ENCODE measurements around the gene C4BPB. TPM values are rescaled to one million over a fixed set of nuclear protein-coding genes. Genes with fewer than 3 reads are reported as not detected.

The C4BPB gene
- total RNA-seq, 1 experiment from 2014 or later = not detected

DNA sequence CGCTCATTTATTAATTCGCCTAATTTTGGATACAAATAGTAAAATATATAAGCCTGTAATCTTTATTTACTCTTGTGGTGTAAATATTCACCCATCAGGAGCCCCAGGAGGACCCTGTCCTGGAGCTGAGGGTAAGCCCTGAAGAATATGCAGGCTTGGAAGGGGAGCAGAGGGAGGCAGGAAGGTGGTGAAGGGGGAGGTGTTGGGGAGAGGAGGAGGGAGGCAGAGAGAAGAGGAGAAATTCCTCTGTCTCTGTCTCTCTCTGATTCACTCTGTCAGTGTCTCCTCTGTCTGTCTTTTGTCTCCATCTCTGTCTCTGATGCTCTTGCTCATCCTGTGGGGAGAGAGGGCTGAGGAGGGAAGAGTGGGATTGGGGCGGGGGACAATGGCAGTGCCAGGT, 2.8 kb upstream of the C4BPB start:
- H3K36me3 ChIP-seq = no peaks in the 10 kb centered on the region
- no peak overlapping the region for H3K4me3 ChIP-seq
- DNase-seq = no peak
- no peaks in the 10 kb centered on the region for H3K9me3 ChIP-seq (replicated peaks)
- H3K27me3 ChIP-seq = 0 out of 2 replicates have a peak, but pooled peaks cover 8% of the 10 kb centered on the region
- 0 out of 2 replicates have a peak, but pooled peaks cover 5% of the 10 kb centered on the region for H3K4me1 ChIP-seq
- no peak overlapping the region for H3K27ac ChIP-seq

- H3K27ac ChIP-seq = no peak overlapping the region
- H3K36me3 ChIP-seq = no peaks in the 10 kb centered on the region
- H3K4me3 ChIP-seq = no peak overlapping the region
- H3K4me1 ChIP-seq = 0 out of 2 replicates have a peak, but pooled peaks cover 5% of the 10 kb centered on the region
- DNase-seq = no peak
- no peaks in the 10 kb centered on the region for H3K9me3 ChIP-seq (replicated peaks)
- H3K27me3 ChIP-seq = no peaks in the 10 kb centered on the region
Observed at GRCh38 chr1:207088161-207088560, 499 bp upstream of the C4BPB start.

DNA sequence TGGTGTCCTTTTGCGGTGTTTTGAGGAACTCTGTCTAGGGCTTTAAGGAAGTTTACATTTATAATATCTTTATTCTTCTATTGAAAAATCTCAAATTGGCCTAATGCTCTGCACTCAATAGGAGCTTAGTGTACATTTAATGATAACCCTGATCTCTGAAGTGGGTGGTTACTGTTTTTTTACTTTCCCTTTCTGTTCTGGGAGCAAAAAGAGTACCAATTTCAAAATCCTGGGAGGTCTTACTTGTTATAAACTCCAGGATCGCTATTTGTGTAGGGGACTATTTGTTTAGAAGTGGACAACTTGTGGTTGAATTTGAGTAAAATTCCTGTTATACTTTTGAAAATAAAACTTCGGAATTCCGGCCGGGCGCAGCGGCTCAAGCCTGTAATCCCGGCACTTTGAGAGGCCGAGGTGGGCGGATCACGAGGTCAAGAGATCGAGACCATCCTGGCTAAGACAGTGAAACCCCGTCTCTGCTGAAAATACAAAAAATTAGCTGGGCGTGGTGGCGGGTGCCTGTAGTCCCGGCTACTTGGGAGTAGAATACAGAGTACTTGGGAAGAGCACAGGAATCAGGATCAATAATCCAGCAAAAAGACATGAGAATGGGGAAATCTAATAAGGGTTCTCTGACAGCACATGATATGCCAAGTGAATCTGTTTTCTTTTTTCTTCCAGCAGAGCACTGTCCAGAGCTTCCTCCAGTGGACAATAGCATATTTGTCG, 1.1 kb downstream of the C4BPB start:
- H3K9me3 ChIP-seq (replicated peaks) = no peaks in the 10 kb centered on the region
- no peaks in the 10 kb centered on the region for H3K36me3 ChIP-seq
- no peak overlapping the region for H3K27ac ChIP-seq
- peaks cover 6% of the 10 kb centered on the region; the same call in 1 of the 2 replicates for H3K27me3 ChIP-seq
- 0 out of 2 replicates have a peak, but pooled peaks cover 5% of the 10 kb centered on the region for H3K4me1 ChIP-seq
- no peak for DNase-seq
- H3K4me3 ChIP-seq = no peak overlapping the region

GRCh38 chr1:207091200-207091908, 2.7 kb downstream of the C4BPB start:
- H3K36me3 ChIP-seq = no peaks in the 10 kb centered on the region
- DNase-seq = no peak

GRCh38 chr1:207093944-207094343, 5.3 kb downstream of the C4BPB start:
- Histone ChIP-seq H3K4me1 (no peaks in the 10 kb centered on the region), H3K27ac (no peak overlapping the region), H3K36me3 (no peaks in the 10 kb centered on the region), H3K4me3 (no peak overlapping the region), H3K9me3 (replicated peaks) (no peaks in the 10 kb centered on the region), H3K27me3 (peaks cover 8% of the 10 kb centered on the region; the same call in 1 of the 2 replicates)
- no peak for DNase-seq

More at GRCh38 chr1:207091200-207091908, 2.7 kb downstream of the C4BPB start:
- Histone ChIP-seq H3K4me1 (0 out of 2 replicates have a peak, but pooled peaks cover 5% of the 10 kb centered on the region), H3K9me3 (replicated peaks) (no peaks in the 10 kb centered on the region), H3K4me3 (no peak overlapping the region), H3K27me3 (peaks cover 8% of the 10 kb centered on the region; the same call in 1 of the 2 replicates), H3K27ac (no peak overlapping the region)

DNA sequence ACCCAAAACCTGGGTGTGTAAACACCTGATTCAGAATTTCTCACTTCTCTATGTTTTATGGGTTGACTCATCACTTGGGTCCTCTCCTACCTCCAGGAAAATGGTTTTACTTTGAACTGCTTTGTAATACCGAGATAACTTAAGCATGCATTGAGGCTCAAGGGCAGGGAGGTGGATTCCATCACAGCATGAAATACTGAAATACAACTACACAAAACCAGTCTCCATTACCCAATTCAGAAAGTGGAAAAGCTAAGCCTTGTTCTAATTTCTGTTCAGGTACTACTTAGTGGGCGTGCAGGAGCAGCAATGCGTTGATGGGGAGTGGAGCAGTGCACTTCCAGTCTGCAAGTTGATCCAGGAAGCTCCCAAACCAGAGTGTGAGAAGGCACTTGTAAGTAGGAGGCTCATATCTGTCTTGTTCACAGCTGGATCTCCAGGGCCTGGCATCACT, 9.2 kb downstream of the C4BPB start:
- Histone ChIP-seq H3K27ac (no peak overlapping the region), H3K36me3 (no peaks in the 10 kb centered on the region), H3K27me3 (peaks cover 12% of the 10 kb centered on the region), H3K4me3 (no peak overlapping the region), H3K4me1 (no peaks in the 10 kb centered on the region), H3K9me3 (replicated peaks) (no peaks in the 10 kb centered on the region)
- DNase-seq = no peak

DNA sequence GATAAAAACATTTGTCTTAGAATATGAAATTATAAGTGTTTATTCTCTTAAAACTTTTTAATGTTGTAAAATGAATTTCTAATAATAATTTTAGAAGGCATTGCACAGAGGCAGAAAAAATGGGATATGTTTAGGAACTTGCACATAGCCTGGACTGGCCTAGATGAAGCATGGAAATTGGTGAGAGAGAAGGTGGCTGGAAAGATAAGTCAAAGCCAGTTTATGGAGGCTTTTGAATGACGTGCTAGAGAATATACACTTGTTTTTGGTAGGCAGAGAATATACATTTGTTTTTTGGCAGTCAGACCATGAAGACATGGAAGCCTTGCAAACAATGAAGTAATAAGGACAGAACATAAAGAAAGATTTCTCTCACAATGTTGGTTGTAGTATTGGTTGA, 13.1 kb downstream of the C4BPB start:
- H3K27me3 ChIP-seq = peaks cover 13% of the 10 kb centered on the region
- no peak overlapping the region for H3K4me3 ChIP-seq
- no peak for DNase-seq
- no peaks in the 10 kb centered on the region for H3K36me3 ChIP-seq
- H3K4me1 ChIP-seq = no peaks in the 10 kb centered on the region
- H3K27ac ChIP-seq = no peak overlapping the region
- no peaks in the 10 kb centered on the region for H3K9me3 ChIP-seq (replicated peaks)

- peaks cover 13% of the 10 kb centered on the region for H3K27me3 ChIP-seq
- no peak overlapping the region for H3K4me3 ChIP-seq
- H3K27ac ChIP-seq = no peak overlapping the region
- H3K4me1 ChIP-seq = no peaks in the 10 kb centered on the region
- H3K36me3 ChIP-seq = no peaks in the 10 kb centered on the region
- DNase-seq = no peak
- H3K9me3 ChIP-seq (replicated peaks) = no peaks in the 10 kb centered on the region
Observed at GRCh38 chr1:207102146-207102545, 13.5 kb downstream of the C4BPB start.

- Histone ChIP-seq H3K27me3 (peaks cover 13% of the 10 kb centered on the region), H3K36me3 (no peaks in the 10 kb centered on the region), H3K27ac (no peak overlapping the region), H3K9me3 (replicated peaks) (no peaks in the 10 kb centered on the region), H3K4me3 (no peak overlapping the region), H3K4me1 (no peaks in the 10 kb centered on the region)
- no peak for DNase-seq
Observed at GRCh38 chr1:207102659-207103058, 14.0 kb downstream of the C4BPB start.

- Histone ChIP-seq H3K4me3 (no peak within 1 kb of the TSS), H3K27me3 (peaks cover 13% of the 10 kb centered on the region), H3K4me1 (no peaks in the 10 kb centered on the region), H3K36me3 (no peaks in the 10 kb centered on the region), H3K9me3 (replicated peaks) (no peaks in the 10 kb centered on the region), H3K27ac (no peak within 1 kb of the TSS)
- no peak for DNase-seq
Observed at GRCh38 chr1:207103892-207104373, 15.3 kb downstream of the C4BPB start, which contains the start of gene C4BPA. Gene C4BPA (plus strand): TSS chr1:207104233. CDS start chr1:207113026, 8,793 bp downstream.

DNA sequence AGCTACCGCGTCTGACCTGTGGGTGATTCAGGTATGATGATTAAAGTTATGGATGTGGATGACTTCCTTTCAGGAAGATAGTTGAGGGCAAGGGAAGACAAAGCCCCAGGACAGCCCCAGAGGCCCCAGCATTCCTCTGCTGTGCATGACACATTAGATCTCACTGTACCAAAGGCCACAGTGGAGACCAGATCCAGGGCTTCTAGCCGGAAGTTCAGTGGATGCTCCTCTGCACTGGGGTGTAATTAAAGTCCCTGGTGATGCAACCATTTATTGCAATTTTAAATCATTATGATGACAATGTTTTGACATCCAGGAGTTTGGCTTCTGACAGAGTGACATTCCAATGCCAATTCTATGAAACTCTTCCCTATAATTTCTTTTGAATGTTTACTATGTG, 20.3 kb downstream of the C4BPB start:
- H3K4me1 ChIP-seq = no peaks in the 10 kb centered on the region
- no peak for DNase-seq
- H3K27me3 ChIP-seq = peaks cover 5% of the 10 kb centered on the region; the same call in 1 of the 2 replicates
- no peak overlapping the region for H3K27ac ChIP-seq
- H3K4me3 ChIP-seq = no peak overlapping the region
- no peaks in the 10 kb centered on the region for H3K9me3 ChIP-seq (replicated peaks)
- H3K36me3 ChIP-seq = no peaks in the 10 kb centered on the region

DNA sequence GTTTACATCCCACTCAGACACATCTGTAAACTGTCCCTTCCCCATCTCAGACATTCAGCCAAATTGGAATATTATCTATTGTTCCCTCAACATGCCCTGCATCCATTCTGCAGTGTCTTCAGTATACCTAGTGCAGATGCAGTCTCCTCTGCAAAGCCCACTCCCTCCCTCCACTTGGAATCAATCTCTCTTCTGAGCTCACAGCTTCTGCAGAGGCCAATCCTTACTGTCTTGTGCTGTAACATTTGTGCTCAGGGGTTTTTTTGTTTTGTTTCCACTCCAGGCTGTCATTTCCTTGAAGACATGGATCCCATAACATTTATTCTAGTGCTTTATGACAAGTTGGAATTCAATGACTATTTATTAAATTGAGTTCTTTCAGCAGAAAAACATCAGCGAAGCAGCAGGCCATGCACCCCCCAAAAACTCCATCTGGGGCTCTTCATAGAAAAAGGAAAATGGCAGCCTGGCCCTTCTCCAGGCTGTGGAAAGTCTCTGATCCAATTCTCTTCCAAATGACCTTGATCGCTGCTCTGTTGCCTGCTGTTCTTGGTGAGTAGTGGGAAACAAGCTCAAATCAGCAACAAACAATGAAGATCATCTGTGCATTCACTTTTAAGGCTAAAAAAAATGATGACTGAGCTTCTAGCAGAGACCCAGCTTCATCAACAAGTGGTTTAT, 24.1 kb downstream of the C4BPB start:
- Histone ChIP-seq H3K9me3 (replicated peaks) (no peaks in the 10 kb centered on the region), H3K27me3 (no peaks in the 10 kb centered on the region), H3K36me3 (no peaks in the 10 kb centered on the region), H3K4me1 (no peaks in the 10 kb centered on the region), H3K4me3 (no peak overlapping the region), H3K27ac (no peak overlapping the region)
- DNase-seq = no peak

DNA sequence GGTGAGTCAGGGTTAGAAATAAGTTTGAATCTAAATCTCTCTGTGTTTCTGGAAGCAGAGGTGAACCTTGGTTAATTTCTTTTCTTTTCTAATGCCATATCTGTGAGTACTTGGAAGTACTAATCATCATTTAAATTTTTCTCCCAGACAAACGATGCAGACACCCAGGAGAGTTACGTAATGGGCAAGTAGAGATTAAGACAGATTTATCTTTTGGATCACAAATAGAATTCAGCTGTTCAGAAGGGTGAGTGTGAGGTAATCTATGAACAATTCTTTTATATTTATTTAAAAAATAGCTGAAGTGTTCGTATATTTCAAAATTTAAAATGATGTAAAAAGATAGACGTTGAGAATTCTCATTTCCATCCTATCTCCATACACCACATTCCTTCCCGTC, 26.6 kb downstream of the C4BPB start:
- Histone ChIP-seq H3K4me3 (no peak overlapping the region), H3K9me3 (replicated peaks) (no peaks in the 10 kb centered on the region), H3K27me3 (no peaks in the 10 kb centered on the region), H3K4me1 (no peaks in the 10 kb centered on the region), H3K36me3 (no peaks in the 10 kb centered on the region), H3K27ac (no peak overlapping the region)
- no peak for DNase-seq

DNA sequence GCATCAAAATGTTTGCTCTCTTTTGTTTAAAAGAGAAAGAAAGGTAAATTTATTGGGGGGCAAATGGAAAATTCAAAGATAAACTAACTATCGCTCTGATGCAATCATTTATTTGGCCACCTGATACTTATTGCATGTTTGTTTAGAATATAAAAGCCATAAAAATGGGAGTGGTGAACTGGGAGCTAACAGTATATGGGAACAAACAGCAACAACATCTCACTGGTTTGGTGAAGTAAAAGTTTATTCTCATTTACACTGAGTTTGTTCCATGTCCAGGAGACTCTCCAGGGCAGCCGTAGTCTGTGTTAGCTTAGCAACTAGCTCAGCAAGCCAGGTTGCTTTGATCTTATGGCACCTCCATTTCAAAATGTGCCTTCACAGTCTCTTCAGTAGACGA, 35.7 kb downstream of the C4BPB start:
- Histone ChIP-seq H3K27me3 (0 out of 2 replicates have a peak, but pooled peaks cover 4% of the 10 kb centered on the region), H3K27ac (no peak overlapping the region)
- DNase-seq = no peak

More for the DNA sequence above, 35.7 kb downstream of the C4BPB start:
- Histone ChIP-seq H3K4me3 (no peak overlapping the region), H3K36me3 (no peaks in the 10 kb centered on the region), H3K9me3 (replicated peaks) (peaks cover 6% of the 10 kb centered on the region), H3K4me1 (0 out of 2 replicates have a peak, but pooled peaks cover 4% of the 10 kb centered on the region)
